ENCODE measurements around the gene LIMCH1.

The LIMCH1 gene

GRCh38 chr4:41655177-41655576, 117.2 kb downstream of the LIMCH1 start:
- DNase-seq (ENCODE audit: extremely low read depth, insufficient read length), result no peak
- H3K27me3 ChIP-seq (replicated peaks; ENCODE audit: control insufficient read depth, insufficient read depth, low read length), result no peaks in the 10 kb centered on the region; the same call in none of the 2 replicates
- TF ChIP-seq, protein P1, sequence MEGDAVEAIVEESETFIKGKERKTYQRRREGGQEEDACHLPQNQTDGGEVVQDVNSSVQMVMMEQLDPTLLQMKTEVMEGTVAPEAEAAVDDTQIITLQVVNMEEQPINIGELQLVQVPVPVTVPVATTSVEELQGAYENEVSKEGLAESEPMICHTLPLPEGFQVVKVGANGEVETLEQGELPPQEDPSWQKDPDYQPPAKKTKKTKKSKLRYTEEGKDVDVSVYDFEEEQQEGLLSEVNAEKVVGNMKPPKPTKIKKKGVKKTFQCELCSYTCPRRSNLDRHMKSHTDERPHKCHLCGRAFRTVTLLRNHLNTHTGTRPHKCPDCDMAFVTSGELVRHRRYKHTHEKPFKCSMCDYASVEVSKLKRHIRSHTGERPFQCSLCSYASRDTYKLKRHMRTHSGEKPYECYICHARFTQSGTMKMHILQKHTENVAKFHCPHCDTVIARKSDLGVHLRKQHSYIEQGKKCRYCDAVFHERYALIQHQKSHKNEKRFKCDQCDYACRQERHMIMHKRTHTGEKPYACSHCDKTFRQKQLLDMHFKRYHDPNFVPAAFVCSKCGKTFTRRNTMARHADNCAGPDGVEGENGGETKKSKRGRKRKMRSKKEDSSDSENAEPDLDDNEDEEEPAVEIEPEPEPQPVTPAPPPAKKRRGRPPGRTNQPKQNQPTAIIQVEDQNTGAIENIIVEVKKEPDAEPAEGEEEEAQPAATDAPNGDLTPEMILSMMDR (IDR thresholded peaks at IDR 0.05; ENCODE audit: insufficient read depth, low read length, poor library complexity, severe bottlenecking), result no peak
- no peak overlapping the region for H3K4me3 ChIP-seq (replicated peaks; ENCODE audit: low read depth, low read length)
- no peaks in the 10 kb centered on the region for H3K36me3 ChIP-seq (ENCODE audit: control insufficient read depth, insufficient read depth, low read length)

DNA sequence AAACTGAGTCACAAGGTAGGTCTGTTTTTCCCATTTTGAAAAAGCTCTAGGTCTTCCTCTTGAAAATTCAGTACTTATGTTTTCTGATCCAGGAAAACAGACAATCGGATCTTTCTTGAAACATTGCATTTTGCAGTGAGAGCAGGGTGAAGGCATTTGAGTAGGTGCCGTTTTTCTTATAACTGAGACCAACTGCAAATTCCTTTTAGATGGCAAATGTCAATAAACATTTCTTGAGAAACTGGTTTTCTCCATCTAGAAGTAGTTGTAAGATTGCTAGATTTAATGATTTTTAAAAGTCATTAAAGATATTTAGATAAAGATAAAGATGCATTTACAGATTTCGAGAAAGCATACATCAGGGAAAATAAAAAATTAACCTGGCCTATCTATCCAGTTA, 118.1 kb downstream of the LIMCH1 start:
- no peak for DNase-seq (ENCODE audit: extremely low read depth, insufficient read length)
- H3K27me3 ChIP-seq (replicated peaks; ENCODE audit: control insufficient read depth, insufficient read depth, low read length), result no peaks in the 10 kb centered on the region; the same call in none of the 2 replicates
- no peaks in the 10 kb centered on the region for H3K36me3 ChIP-seq (ENCODE audit: control insufficient read depth, insufficient read depth, low read length)
- no peak overlapping the region for H3K4me3 ChIP-seq (replicated peaks; ENCODE audit: low read depth, low read length)
- TF ChIP-seq, protein P1 (IDR thresholded peaks at IDR 0.05; ENCODE audit: insufficient read depth, low read length, poor library complexity, severe bottlenecking), result no peak

DNA sequence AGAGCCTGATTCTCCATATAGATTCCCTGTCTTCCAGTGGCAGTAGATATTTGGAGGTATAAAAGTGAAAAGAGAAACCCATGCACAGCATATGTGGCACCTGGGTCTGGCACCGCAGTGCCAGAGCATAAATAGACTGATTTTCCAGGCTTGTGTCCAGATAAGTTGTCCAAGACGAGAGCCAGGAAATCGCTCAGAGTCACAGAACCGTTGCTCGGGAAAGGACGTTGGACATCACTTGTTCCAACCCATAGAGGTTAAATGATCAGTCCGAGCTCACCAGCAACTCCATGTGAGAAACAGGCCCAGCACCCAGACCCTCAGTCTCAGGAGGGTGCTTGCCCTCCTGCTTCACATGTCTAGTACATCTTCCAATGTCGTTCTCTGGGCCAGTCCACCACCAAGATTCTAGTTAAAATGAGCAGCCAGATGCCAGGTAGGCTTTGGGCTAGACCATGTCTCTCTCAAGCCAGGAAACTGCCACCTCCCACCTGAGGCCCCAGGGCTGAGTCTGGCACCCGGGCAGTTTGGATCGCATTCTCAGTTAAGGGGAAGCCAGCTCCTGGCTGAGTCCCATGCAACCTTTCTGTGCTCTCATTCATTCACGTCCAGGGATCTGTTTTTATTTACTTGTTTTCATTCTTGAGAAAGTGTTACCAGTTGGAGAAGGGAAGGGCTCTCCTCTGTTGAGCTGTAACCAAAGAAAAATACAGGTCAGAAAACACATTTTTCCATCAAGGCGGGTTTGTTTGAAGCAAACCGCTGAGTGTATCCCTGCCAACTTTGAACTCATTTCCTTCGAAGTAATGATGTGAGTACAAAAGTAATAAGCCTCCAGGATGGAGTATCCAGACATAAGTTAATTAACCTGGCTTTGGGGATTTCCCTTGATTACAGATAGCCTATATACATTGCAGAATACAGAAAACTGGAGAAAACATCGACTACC, 118.9 kb downstream of the LIMCH1 start:
- Histone ChIP-seq H3K27me3 (replicated peaks; ENCODE audit: control insufficient read depth, insufficient read depth, low read length) (no peaks in the 10 kb centered on the region; the same call in none of the 2 replicates), H3K36me3 (ENCODE audit: control insufficient read depth, insufficient read depth, low read length) (no peaks in the 10 kb centered on the region), H3K4me3 (replicated peaks; ENCODE audit: low read depth, low read length) (no peak overlapping the region)
- DNase-seq (ENCODE audit: extremely low read depth, insufficient read length), result no peak
- TF ChIP-seq, protein P1 (IDR thresholded peaks at IDR 0.05; ENCODE audit: insufficient read depth, low read length, poor library complexity, severe bottlenecking), result no peak

DNA sequence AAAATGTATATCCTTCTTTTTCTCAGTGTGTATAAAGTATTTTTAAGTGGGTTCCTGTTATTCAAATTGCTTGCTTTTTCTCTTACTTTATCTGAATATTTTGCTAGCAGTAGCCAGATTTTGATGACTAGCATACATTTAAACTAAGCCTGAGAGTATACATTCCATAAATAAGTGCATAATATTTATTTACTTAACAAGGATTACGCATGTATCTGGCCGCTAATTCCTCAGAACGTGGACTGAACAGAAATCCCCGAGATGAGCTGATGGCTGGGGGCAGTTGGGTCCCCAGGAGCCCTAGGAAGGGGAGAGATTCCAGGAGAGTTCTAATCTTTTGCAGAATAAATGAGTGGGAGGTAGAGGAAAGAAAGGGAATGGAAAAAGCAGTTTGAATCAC, 119.6 kb downstream of the LIMCH1 start:
- Histone ChIP-seq H3K36me3 (ENCODE audit: control insufficient read depth, insufficient read depth, low read length) (no peaks in the 10 kb centered on the region), H3K4me3 (replicated peaks; ENCODE audit: low read depth, low read length) (no peak overlapping the region), H3K27me3 (replicated peaks; ENCODE audit: control insufficient read depth, insufficient read depth, low read length) (no peaks in the 10 kb centered on the region; the same call in none of the 2 replicates)
- TF ChIP-seq, protein P1 (IDR thresholded peaks at IDR 0.05; ENCODE audit: insufficient read depth, low read length, poor library complexity, severe bottlenecking), result no peak
- no peak for DNase-seq (ENCODE audit: extremely low read depth, insufficient read length)

GRCh38 chr4:41658163-41658562, 120.2 kb downstream of the LIMCH1 start:
- Histone ChIP-seq H3K4me3 (replicated peaks; ENCODE audit: low read depth, low read length) (no peak overlapping the region), H3K36me3 (ENCODE audit: control insufficient read depth, insufficient read depth, low read length) (no peaks in the 10 kb centered on the region), H3K27me3 (replicated peaks; ENCODE audit: control insufficient read depth, insufficient read depth, low read length) (no peaks in the 10 kb centered on the region; the same call in none of the 2 replicates)
- TF ChIP-seq, protein P1 (IDR thresholded peaks at IDR 0.05; ENCODE audit: insufficient read depth, low read length, poor library complexity, severe bottlenecking), result no peak
- DNase-seq (ENCODE audit: extremely low read depth, insufficient read length), result no peak

Data from GM06990 (cell line).